Uterus (tissue), 2 donors: ENCODE results near the gene DNAI7.

ENCODE experiments used
- POLR2A ChIP-seq, 2 donors: fragments of 450-650 bp; IDR thresholded peaks; one replicate each; pipeline ENCODE4 v1.6.1; 2016; ENCODE audit warnings: antibody characterized with exemption in 2 of 2, mild to moderate bottlenecking in 1 of 2, moderate library complexity in 1 of 2
- TF ChIP-seq, protein P1 (sequence below), 4 experiments: fragments of 200-600 bp in 2 of 4; fragments of 450-650 bp in 2 of 4; sonication (generic) in 2 of 4; IDR thresholded peaks; one replicate each; pipeline ENCODE4 v1.5.1; 2016 to 2019; ENCODE audit warnings: antibody characterized with exemption in 4 of 4, mild to moderate bottlenecking in 2 of 4, moderate library complexity in 1 of 4

DNA sequence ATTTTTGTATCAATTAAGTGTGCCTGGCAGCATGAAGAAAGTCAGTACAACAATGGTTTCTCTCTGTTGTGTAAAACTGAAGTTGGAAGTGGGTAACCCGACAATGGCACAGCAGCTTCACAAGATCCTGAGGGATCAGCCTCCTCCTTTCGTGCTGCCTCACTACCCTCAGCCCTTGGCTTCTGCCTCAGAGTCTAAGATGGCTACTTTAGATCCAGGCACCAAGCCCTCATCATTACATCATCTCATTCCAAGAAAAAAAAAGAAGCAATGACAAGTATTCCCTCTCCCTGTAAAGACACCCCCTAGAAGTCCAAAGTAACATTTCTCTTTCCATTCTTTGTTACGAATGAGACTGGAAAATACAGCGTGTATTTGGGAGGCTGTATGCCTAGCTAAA lies 92.6 kb downstream of the DNAI7 start:
- TF ChIP-seq POLR2A (IDR thresholded peaks at IDR 0.05): no peak
- TF ChIP-seq, protein P1, sequence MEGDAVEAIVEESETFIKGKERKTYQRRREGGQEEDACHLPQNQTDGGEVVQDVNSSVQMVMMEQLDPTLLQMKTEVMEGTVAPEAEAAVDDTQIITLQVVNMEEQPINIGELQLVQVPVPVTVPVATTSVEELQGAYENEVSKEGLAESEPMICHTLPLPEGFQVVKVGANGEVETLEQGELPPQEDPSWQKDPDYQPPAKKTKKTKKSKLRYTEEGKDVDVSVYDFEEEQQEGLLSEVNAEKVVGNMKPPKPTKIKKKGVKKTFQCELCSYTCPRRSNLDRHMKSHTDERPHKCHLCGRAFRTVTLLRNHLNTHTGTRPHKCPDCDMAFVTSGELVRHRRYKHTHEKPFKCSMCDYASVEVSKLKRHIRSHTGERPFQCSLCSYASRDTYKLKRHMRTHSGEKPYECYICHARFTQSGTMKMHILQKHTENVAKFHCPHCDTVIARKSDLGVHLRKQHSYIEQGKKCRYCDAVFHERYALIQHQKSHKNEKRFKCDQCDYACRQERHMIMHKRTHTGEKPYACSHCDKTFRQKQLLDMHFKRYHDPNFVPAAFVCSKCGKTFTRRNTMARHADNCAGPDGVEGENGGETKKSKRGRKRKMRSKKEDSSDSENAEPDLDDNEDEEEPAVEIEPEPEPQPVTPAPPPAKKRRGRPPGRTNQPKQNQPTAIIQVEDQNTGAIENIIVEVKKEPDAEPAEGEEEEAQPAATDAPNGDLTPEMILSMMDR (IDR thresholded peaks at IDR 0.05): no peak
